Measurements from ENCODE around the gene PPP1R14C.

The PPP1R14C gene

GRCh38 chr6:150253489-150253888 lies 110.6 kb downstream of the PPP1R14C start:
- no peak for DNase-seq

GRCh38 chr6:150254770-150255169 lies 111.9 kb downstream of the PPP1R14C start:
- DNase-seq, result no peak

DNA sequence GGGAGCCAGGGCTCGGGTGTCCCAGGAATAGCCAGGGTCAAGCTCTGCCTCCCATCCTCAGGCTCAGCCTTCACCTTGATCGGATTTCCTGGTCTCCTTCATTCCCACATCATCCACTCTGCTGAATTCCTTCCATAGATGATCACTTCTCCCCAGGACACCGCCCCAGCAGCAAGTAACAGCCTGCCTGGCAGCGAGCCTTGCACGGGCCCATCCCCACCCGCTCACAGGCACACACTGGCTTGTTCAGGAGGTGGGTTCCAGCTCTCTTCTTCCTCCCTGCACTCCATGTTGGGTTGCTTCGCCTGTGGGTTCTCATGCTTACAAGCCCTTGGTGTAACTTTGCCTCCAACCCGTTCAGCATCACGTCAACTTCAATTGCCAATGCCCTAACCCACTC lies 113.0 kb downstream of the PPP1R14C start:
- DNase-seq, result no peak

DNA sequence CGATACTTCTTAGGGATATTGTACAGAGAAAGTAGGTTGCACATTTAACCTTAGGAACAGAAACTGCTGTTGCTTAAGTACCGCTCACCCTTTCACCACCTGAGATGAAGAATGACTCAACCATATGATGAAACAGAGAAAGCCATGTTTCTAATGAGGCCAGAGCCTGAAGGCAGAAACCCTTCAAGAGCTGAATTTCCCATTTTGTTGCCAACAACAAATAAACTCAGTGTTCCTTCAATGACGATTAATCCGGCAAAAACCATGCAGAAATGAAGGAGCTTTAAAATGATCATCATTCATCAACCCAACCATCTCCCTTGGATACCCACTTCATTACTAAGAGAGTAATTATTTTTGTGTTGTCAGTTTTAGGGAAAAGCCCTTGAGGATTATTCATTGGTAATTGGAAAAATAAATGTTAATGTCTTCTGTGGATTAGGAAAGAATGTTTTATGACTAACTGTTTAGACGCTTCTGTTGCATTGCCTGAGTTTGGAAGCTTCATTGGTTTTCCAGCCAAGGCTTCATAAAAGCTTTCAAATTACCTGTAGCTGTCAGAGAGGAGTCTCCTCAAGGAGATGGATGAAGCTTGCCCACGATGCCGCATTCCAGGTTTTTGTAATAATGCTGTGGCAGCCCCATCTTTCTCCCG lies 113.9 kb downstream of the PPP1R14C start:
- DNase-seq, result no peak

GRCh38 chr6:150258381-150258780 lies 115.5 kb downstream of the PPP1R14C start:
- DNase-seq, result no peak

- DNase-seq, result no peak
These were observed 118.1 kb downstream of the PPP1R14C start for GRCh38 chr6:150260931-150261330.

DNA sequence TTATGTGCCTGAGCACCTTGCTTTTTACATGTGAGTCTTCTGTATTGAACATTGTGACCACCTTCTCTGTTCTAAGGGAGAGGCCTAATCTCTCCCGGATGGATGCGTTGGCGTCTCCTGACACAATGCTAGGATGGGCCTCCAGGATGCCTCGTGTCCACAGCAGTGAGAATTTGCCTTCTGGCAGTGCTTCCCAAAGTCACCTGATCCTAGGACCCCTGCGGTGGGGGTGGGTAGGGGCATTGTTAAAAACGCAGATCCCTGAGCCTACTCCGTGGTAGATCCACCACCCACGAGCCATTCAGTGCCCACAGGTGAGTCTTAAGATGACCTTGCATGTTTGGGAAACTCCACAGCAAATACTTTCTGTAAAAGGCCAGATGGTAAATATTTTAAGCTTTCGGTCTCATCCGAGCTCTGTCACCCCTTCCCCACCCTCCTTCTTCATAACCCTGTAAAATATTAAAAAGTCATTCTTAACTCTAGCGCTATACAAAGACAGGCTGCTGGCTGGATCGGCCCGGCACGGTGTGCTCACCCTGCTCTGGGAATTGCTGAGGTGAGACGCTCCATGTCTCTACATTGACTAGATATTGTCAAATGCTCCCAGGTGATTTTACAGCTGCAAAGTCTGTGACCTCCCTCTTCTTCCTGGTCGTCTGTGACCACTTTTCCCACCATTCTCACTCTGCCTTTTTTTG lies 119.3 kb downstream of the PPP1R14C start:
- no peak for DNase-seq

DNA sequence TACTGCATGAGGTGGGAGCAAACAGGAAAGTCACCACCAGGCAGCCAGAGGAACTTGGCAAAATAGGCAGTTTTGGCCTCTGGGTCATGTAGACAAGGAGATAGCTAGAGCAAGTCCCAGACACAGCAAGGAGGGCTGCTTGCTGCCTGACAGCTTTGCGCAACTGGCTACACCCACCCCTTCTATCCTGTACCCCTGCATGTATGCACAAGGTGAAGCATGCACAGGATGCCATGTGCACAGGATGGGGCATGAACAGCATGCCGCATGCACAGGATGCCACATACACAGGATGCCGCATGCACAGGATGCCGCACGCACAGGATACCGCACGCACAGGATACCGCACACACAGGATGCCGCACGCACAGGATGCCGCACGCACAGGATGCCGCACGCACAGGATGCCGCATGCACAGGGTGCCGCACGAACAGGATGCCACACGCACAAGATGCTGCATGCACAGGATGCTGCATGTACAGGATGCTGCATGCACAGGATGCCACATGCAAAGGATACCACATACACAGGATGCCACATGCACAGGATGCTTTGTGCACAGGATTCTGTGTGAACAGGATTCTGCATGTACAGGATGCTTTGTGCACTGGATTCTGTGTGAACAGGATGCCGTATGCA lies 121.0 kb downstream of the PPP1R14C start:
- no peak for DNase-seq

- no peak for DNase-seq
These were observed 123.5 kb downstream of the PPP1R14C start for GRCh38 chr6:150266309-150266708.

DNA sequence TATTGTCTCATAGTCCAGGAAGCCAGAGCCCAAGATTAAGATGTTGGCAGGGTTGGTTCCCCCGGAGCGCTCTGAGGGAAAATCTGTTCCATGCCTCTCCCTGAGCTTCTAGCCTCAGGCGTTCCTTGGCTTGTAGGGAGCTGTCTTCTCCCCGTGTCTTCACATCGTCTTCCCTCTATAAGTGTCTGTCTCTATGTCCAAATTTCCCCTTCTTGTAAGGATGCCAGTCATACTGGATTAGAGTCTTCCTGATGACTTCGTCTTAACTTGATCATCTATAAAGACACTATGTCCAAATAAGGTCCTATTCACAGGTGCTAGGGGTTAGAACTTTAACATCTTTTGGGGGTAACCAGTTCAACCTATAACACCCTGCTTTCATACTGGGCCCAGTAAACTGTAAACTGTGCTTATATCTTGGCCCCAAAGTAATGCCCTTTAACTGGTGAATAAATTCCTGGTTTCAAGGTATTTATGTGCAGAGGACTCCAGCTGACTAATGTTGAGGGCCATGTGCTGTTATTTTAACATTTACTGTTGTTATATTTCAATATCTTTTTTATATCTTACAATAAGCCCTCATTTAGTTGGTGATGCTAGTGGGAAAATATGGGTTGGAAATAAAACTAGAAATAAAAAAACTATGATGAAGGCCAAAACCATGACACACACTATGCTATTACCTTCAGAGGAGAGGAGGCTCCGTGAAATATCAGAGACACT lies 124.3 kb downstream of the PPP1R14C start:
- DNase-seq, result no peak

DNA sequence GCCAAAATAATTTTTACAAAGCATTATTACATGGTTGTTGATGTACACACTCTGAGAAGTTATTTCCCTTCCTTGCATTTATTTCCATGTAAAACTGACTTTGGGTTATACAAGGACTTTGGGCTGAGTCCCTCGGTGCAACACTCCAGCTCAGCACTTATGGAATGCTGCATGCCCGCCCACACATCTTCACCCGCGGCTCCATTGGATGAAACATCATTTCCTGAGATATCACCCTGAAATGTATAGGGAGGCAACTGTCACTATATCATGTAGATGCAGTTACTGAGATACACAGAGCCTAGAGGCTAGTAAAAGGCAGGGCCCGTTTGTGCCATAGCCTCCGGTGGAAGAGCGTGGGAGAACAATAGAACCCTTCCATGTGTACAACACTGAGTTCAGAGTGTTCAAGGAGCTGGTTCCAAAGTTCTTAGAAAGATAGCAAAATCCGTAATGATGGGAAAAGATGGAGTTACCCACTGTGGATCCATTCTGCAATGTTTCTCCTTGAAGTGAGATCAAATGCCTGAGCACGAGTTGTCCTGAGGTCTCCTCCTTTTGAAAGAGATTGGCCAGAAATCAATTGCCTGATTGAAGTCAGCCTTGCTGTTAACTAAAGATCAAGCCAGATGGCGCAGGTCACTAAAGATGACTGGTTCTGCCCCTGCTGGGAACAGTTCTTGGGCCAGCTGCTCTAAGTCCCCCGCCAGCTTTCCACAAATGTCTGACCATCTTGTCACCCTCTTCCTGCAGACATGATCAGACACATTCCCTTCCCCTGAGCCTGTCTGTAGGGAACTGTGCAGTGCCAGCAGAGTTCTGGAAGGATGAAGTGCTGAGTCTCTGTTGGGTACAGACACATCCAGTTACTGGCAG lies 125.1 kb downstream of the PPP1R14C start:
- DNase-seq, result no peak

DNA sequence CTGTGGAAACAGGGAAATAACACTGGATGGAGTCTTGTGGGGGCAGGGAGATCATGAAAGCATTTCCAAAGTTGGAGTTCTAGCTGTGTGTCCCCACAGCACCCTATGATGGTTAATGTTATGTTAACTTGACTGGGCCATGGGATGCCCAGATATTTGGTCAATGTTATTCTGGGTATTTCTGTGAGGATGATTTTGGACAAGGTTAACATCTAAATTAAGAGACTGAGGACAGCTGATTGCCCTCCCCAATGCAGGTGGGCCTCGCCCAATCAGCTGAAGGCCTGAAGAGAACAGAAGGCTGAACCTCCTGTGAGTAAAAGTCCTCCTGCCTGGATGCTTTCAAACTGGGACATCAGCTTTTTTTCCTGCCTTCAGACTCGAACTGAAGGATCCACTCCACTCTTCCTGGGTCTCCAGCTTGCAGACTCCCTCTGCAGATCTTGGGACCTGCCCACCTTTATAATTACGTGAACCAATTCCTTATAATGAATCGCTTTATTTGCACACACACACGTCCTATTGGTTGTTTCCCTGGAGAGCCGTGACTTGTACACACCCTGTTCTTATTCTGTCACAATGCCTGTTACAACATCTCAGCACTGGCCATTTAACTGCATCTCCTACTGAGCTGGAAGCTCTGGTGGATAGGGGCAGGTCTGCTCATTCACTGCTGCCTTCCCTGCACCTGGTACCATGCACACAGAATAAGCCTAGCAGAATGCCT lies 126.4 kb downstream of the PPP1R14C start:
- no peak for DNase-seq

DNA sequence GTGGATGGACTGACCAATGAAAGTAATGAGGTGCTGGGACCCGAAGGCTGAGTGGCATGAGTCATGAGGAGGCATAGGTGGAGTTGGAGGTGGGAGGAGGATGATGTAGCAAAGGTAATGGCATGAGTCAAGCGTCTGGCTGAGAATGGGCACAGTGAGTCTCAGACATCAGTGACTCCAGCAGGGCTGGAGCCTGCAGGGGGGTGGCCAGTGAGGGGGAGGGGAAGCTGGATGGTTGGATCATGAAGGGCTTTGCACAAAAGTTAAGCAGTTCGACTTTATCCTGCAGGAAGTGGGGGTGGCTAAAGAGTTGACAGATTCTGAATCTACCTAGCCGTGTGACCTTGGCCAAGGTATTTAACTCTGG lies 127.0 kb downstream of the PPP1R14C start:
- DNase-seq, result no peak

- DNase-seq, result no peak
These were observed 127.6 kb downstream of the PPP1R14C start for GRCh38 chr6:150270330-150271052.

- DNase-seq, result no peak
These were observed 128.3 kb downstream of the PPP1R14C start for GRCh38 chr6:150271172-150271500.

DNA sequence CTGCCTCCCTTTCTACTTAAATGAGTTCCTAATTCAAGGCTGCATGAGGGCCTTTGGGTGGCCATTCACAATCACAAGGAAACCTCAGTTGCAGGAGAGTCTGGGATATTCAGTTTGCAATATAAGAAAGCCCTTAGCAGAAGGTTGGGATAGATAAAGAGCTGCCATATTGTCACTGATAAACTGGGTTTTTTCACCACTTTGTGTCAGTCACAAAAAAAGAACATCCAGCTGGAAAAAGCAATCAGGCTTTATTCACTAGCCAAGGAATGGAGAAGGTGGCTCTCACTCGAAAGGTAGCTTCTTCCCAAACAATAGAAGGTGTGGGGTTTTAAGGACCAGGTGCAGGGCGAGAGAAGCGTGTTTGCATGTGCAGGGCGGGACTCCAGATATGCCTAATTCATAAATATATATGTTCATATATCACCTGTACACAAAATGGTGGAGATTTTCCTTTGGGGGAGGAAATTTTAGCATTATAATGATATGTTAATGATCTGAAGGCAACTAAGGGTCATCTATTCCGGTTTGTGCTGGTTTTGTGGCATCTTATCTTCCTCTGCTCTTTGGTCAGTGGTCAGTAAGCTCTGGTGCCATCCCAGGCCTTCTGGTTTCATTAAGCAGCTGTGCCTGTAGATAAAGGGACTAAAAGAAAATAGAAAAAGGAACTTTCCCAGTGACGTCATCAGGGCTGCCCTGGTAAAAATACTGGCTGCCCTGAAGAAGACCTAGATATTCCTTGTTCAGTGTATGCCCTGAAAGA lies 128.8 kb downstream of the PPP1R14C start:
- DNase-seq, result no peak

GRCh38 chr6:150272264-150272975 lies 129.6 kb downstream of the PPP1R14C start:
- no peak for DNase-seq

GRCh38 chr6:150272976-150273315 lies 130.1 kb downstream of the PPP1R14C start:
- no peak for DNase-seq

- no peak for DNase-seq
These were observed 130.8 kb downstream of the PPP1R14C start for GRCh38 chr6:150273457-150274309.
